Measurements from ENCODE around the gene MAOB.

- TF ChIP-seq CTCF (IDR thresholded peaks at IDR 0.05) (no peak), POLR2A (IDR thresholded peaks at IDR 0.05) (no peak)
Observed at GRCh38 chrX:43881410-43882293, 598 bp downstream of the MAOB start.
